OCI-LY7 (cell line): ENCODE measurements around the gene FRG2. TPM values are rescaled to one million over a fixed set of nuclear protein-coding genes. Genes with fewer than 3 reads are reported as not detected.
"Not testable (repeated sequence)": the region's sequence is repeated elsewhere in the genome, so short reads cannot be mapped to it uniquely, and the experiment has no call there.

Source experiments
- BruUV-seq: library from RNA; stranded (reverse); fragments of 400-500 nt; replicated peaks from 2 replicates; lab custom pipeline; 2021; lab: Mats Ljungman, UMichigan
- CTCF ChIA-PET: fragments of 300-600 bp; sonication (Branson Sonifier 250); formaldehyde crosslinking; loops from one replicate; lab custom pipeline; 2022; ENCODE audit warnings: antibody characterized with exemption; ENCODE audit not compliant: unreplicated experiment; lab: Charles Lee
- POLR2A ChIA-PET: fragments of 300-600 bp; sonication (Branson Sonifier 250); formaldehyde crosslinking; loops from one replicate; lab custom pipeline; 2022; ENCODE audit warnings: antibody characterized with exemption; lab: Charles Lee
- DNase-seq: peaks from one replicate; pipeline ENCODE4 v3.0.0-alpha.2; 2015; ENCODE audit warnings: low spot score
- H2AFZ ChIP-seq: fragments of 200-600 bp; sonication (generic), shearing (Covaris generic); 2 replicates; pipeline ENCODE4 v1.6.1; 2014; ENCODE audit warnings: mild to moderate bottlenecking, antibody characterized with exemption, low read length, moderate library complexity
- H3K27ac ChIP-seq: fragments of 200-600 bp; sonication (generic); 2 replicates; pipeline ENCODE4 v1.5.1; 2014; ENCODE audit warnings: mixed run types, low read depth, mild to moderate bottlenecking, moderate library complexity, low read length, inconsistent platforms; ENCODE audit not compliant: poor library complexity, severe bottlenecking
- H3K36me3 ChIP-seq: fragments of 200-600 bp; sonication (generic); 2 replicates; pipeline ENCODE4 v1.6.1; 2014; ENCODE audit warnings: mild to moderate bottlenecking, antibody characterized with exemption, low read length, moderate library complexity, mixed read lengths; ENCODE audit not compliant: insufficient read depth
- H3K4me1 ChIP-seq: fragments of 200-600 bp; sonication (generic); 2 replicates; pipeline ENCODE4 v1.5.1; 2014; ENCODE audit warnings: mild to moderate bottlenecking, low read length; ENCODE audit not compliant: insufficient read depth, poor library complexity, severe bottlenecking
- H3K4me2 ChIP-seq: fragments of 200-600 bp; sonication (generic); 2 replicates; pipeline ENCODE4 v1.6.1; 2014; ENCODE audit warnings: mild to moderate bottlenecking, low read length
- H3K4me3 ChIP-seq: fragments of 200-600 bp; sonication (generic); 2 replicates; pipeline ENCODE4 v1.5.1; 2014; ENCODE audit warnings: mild to moderate bottlenecking, low read depth, low read length; ENCODE audit not compliant: poor library complexity, severe bottlenecking
- H3K79me2 ChIP-seq: fragments of 200-600 bp; sonication (generic); 2 replicates; pipeline ENCODE4 v1.6.1; 2016; ENCODE audit warnings: low read depth, mild to moderate bottlenecking, low read length, moderate library complexity, mixed read lengths; ENCODE audit not compliant: insufficient read depth
- H3K9me2 ChIP-seq: fragments of 200-600 bp; sonication (generic); 2 replicates; pipeline ENCODE4 v1.6.1; 2016; ENCODE audit warnings: mild to moderate bottlenecking, low read length, mixed read lengths; ENCODE audit not compliant: insufficient read depth
- H3K9me3 ChIP-seq: fragments of 200-600 bp; sonication (generic); 2 replicates; pipeline ENCODE4 v1.6.1; 2014; ENCODE audit warnings: mild to moderate bottlenecking, mixed run types, low read length, mixed read lengths
- H4K20me1 ChIP-seq: fragments of 200-600 bp; sonication (generic); 2 replicates; pipeline ENCODE4 v1.6.1; 2014; ENCODE audit warnings: mild to moderate bottlenecking, antibody characterized with exemption, low read length, moderate library complexity, mixed read lengths; ENCODE audit not compliant: insufficient read depth
- EZH2phosphoT487 ChIP-seq: fragments of 200-600 bp; sonication (generic); IDR thresholded peaks from 2 replicates; pipeline ENCODE4 v1.6.1; 2018; ENCODE audit warnings: low read depth, borderline replicate concordance, mild to moderate bottlenecking, mixed run types, antibody characterized with exemption, low read length, moderate library complexity, mixed read lengths
- intact Hi-C: fragments of 100-400 bp; cut with micrococcal nuclease; formaldehyde crosslinking; loops from one replicate; pipeline ENCODE4 v1.10.0; 2022; ENCODE audit not compliant: unreplicated experiment
- total RNA-seq, 2 experiments: library from RNA; depleted of rRNA in 1 of 2; stranded (reverse); fragments of >200 nt in 1 of 2; shearing (Covaris generic) in 1 of 2; gene quantifications; 2 replicates each; pipeline ENCODE4 v1.2.3, GENCODE V29; 2014 to 2022
- TF ChIP-seq, protein P1 (sequence below): fragments of 200-600 bp; sonication (generic); conservative IDR thresholded peaks from 2 replicates; pipeline ENCODE4 v1.5.1; 2014; ENCODE audit warnings: mild to moderate bottlenecking, antibody characterized with exemption, low read length, moderate library complexity, mixed read lengths

The FRG2 gene
- total RNA-seq, 2 experiments from 2014 or later, result not detected

GRCh38 chr4:190014771-190015537, 12.1 kb downstream of the FRG2 start:
- TF ChIP-seq EZH2phosphoT487, result no peak
- TF ChIP-seq, protein P1, sequence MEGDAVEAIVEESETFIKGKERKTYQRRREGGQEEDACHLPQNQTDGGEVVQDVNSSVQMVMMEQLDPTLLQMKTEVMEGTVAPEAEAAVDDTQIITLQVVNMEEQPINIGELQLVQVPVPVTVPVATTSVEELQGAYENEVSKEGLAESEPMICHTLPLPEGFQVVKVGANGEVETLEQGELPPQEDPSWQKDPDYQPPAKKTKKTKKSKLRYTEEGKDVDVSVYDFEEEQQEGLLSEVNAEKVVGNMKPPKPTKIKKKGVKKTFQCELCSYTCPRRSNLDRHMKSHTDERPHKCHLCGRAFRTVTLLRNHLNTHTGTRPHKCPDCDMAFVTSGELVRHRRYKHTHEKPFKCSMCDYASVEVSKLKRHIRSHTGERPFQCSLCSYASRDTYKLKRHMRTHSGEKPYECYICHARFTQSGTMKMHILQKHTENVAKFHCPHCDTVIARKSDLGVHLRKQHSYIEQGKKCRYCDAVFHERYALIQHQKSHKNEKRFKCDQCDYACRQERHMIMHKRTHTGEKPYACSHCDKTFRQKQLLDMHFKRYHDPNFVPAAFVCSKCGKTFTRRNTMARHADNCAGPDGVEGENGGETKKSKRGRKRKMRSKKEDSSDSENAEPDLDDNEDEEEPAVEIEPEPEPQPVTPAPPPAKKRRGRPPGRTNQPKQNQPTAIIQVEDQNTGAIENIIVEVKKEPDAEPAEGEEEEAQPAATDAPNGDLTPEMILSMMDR, result no peak
- Histone ChIP-seq H4K20me1 (no peaks in the 10 kb centered on the region), H3K4me1 (no peaks in the 10 kb centered on the region), H2AFZ (no peak overlapping the region), H3K4me3 (no peak overlapping the region), H3K36me3 (no peaks in the 10 kb centered on the region), H3K79me2 (no peaks in the 10 kb centered on the region), H3K9me2 (no peaks in the 10 kb centered on the region), H3K4me2 (no peak overlapping the region), H3K27ac (no peak overlapping the region), H3K9me3 (no peaks in the 10 kb centered on the region)
- no TSS peak for BruUV-seq
- CTCF ChIA-PET, result no interaction called here
- intact Hi-C loops, result no loop called here
- POLR2A ChIA-PET, result no interaction called here
- DNase-seq, result no peak

DNA sequence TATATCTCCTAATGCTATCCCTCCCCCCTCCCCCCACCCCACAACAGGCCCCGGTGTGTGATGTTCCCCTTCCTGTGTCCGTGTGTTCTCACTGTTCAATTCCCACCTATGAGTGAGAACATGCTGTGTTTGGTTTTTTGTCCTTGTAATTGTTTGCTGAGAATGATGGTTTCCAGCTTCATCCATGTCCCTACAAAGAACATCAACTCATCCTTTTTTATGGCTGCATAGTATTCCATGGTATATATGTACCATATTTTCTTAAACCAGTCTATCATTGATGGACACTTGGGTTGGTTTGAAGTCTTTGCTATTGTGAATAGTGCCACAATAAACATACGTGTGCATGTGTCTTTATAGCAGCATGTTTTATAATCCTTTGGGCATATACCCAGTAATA, 37.1 kb downstream of the FRG2 start:
- H3K4me2 ChIP-seq, H2AFZ ChIP-seq, H3K9me3 ChIP-seq, H3K27ac ChIP-seq, H3K36me3 ChIP-seq, H3K9me2 ChIP-seq, DNase-seq, CTCF ChIA-PET, intact Hi-C loops, H3K79me2 ChIP-seq, H3K4me1 ChIP-seq, H3K4me3 ChIP-seq, H4K20me1 ChIP-seq, POLR2A ChIA-PET, BruUV-seq: not testable (repeated sequence)

GRCh38 chr4:189988877-189989431, 38.1 kb downstream of the FRG2 start:
- TF ChIP-seq EZH2phosphoT487, result no peak
- TF ChIP-seq, protein P1, result no peak
- intact Hi-C loops, result no loop called here

DNA sequence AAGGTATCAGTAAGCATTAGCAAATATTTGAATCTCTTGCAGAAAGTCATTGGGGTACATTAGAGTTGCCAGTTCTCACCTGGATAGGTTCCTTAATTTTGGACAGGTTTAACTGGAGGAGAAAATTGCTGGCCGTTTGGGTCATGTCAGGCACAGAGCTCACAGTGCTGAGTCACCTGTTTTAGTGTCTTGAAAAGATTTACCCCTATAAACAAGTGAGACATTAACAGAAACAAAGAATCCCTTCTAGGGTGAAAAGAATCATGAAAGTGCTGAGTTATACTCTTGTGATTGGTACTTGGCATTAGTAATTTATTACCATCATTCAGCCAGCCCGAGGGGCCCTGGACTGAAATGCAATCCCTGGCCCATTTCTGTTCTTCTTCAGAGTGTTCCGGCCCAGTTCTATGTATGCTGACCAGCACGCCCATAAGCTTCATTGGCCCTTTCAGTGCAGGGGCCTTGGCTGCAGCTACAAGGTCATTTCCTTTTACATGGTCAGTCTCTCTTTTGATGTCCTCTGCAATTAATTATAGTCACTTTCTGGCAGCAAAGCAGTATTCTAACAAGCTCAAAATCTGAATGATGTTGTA, 41.3 kb downstream of the FRG2 start:
- H3K9me3 ChIP-seq, H3K36me3 ChIP-seq, POLR2A ChIA-PET, DNase-seq, H3K4me2 ChIP-seq, H3K27ac ChIP-seq, H4K20me1 ChIP-seq, intact Hi-C loops, H3K79me2 ChIP-seq, H2AFZ ChIP-seq, H3K4me3 ChIP-seq, H3K9me2 ChIP-seq, BruUV-seq, CTCF ChIA-PET, H3K4me1 ChIP-seq: not testable (repeated sequence)

More at GRCh38 chr4:189988877-189989431, 38.1 kb downstream of the FRG2 start:
- no peak overlapping the region for H3K4me3 ChIP-seq
- H3K4me2 ChIP-seq, result no peak overlapping the region
- H3K36me3 ChIP-seq, result no peaks in the 10 kb centered on the region
- no TSS peak for BruUV-seq
- ChIA-PET CTCF (no interaction called here), POLR2A (no interaction called here)
- H2AFZ ChIP-seq, result no peak overlapping the region
- no peaks in the 10 kb centered on the region for H3K9me2 ChIP-seq
- H3K4me1 ChIP-seq, result no peaks in the 10 kb centered on the region
- no peak overlapping the region for H3K27ac ChIP-seq
- H3K79me2 ChIP-seq, result no peaks in the 10 kb centered on the region
- no peaks in the 10 kb centered on the region for H4K20me1 ChIP-seq
- DNase-seq, result no peak
- H3K9me3 ChIP-seq, result no peaks in the 10 kb centered on the region

- H3K36me3 ChIP-seq, H3K4me3 ChIP-seq, H3K4me1 ChIP-seq, H3K9me3 ChIP-seq, H3K79me2 ChIP-seq, intact Hi-C loops, H2AFZ ChIP-seq, H3K27ac ChIP-seq, BruUV-seq, DNase-seq, CTCF ChIA-PET, H3K9me2 ChIP-seq, H3K4me2 ChIP-seq, POLR2A ChIA-PET, H4K20me1 ChIP-seq: not testable (repeated sequence)
Observed at GRCh38 chr4:189984661-189985060, 42.4 kb downstream of the FRG2 start.
